Non-pigmented ciliary epithelial cell (primary cell): Measurements from ENCODE around the gene TRIOBP.

ENCODE experiments used
- DNase-seq: peaks from one replicate; pipeline ENCODE4 v3.0.0-alpha.2; 2010; ENCODE audit warnings: low read depth

The TRIOBP gene

GRCh38 chr22:37672206-37672919 is 24.5 kb upstream of the TRIOBP start:
- no peak for DNase-seq

GRCh38 chr22:37672920-37673455 is 23.9 kb upstream of the TRIOBP start:
- no peak for DNase-seq

GRCh38 chr22:37674248-37674647 is 22.6 kb upstream of the TRIOBP start:
- DNase-seq: no peak

GRCh38 chr22:37674951-37675929 is 21.6 kb upstream of the TRIOBP start, which contains the start of gene LGALS1:
TSS of gene LGALS1 (plus strand) at chr22:37675636. CDS start at chr22:37675703, 67 bp downstream.
- DNase-seq: peak; percentile 89

DNA sequence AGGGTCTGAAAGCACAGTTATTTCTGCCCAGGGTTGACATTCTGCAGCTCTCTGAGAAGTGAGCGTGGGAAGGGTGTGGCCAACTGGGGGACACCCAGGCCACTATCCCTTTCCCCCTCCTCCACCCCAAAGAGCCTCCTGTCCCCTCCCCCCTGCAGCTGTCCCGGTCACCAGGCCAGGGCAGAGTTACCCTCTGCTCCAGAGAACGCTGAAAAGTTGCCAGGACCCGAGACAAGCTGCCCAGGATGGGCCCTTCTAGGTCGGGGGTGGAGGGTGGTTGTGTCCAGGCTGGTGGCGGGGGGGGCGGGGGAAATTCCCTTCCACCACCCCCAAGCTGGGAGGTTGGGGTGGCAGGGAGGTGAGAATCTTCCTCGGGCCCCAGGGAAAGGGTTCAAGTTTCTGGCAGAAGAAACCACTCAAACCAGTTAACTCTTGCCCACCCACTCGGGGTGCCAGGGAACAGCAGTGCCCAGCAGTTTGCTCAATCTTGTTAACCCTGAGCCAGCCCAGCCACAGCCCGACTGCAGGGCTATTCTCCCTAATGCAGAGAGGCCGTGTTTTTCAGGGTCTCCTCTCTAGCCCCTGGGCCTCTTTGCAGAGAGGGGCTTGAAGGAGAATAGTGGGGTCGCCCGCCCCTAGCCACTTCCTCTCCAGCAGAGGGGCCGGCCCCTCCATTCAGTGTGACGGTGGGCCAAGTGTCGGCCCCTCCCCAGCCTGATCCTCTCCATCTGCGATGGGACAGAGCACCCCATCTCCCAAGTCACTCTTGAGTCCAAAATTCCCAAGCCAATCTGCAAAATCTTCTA is 20.7 kb upstream of the TRIOBP start:
- DNase-seq: no peak

- DNase-seq: peak; percentile 91
Observed at GRCh38 chr22:37676736-37677492, 19.9 kb upstream of the TRIOBP start.

- DNase-seq: no peak
Observed at GRCh38 chr22:37677493-37677974, 19.3 kb upstream of the TRIOBP start.

DNA sequence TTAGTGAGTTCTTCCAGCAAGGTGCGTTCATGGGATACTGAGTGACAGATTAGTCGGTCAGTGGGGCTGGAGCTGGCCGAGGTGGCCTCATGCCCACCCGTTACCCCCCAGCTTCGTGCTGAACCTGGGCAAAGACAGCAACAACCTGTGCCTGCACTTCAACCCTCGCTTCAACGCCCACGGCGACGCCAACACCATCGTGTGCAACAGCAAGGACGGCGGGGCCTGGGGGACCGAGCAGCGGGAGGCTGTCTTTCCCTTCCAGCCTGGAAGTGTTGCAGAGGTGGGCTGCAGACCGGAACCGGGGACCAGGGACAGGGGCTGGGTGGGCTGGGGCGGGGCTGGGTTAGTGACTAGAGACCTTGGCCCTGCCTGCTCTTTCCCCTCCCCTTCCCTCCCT is 18.5 kb upstream of the TRIOBP start:
- DNase-seq: no peak

GRCh38 chr22:37679670-37680069 is 17.2 kb upstream of the TRIOBP start:
- no peak for DNase-seq

- no peak for DNase-seq
Observed at GRCh38 chr22:37680191-37680851, 16.5 kb upstream of the TRIOBP start.

DNA sequence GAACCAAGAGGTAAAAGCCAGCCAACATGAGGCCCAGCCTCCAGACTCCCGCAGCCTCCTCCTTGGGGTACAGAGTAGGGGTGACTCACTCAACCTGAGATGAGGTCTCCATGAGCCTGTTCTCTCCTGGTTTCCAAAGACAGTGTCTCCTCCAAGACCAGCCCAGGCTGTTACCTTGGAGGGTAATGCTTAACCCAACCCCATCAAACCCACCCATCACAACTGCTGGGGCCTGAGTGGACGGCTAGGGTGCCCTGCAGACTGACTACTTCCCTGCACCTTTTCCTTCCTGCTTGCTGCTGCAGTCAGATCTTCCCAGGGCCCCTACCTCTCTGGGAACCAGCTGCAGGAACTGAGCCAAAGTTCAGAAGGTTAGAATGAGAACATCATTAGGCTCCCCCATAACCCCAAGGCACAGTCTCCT is 15.8 kb upstream of the TRIOBP start:
- DNase-seq: no peak

- DNase-seq: no peak
Observed at GRCh38 chr22:37681556-37682049, 15.2 kb upstream of the TRIOBP start.

DNA sequence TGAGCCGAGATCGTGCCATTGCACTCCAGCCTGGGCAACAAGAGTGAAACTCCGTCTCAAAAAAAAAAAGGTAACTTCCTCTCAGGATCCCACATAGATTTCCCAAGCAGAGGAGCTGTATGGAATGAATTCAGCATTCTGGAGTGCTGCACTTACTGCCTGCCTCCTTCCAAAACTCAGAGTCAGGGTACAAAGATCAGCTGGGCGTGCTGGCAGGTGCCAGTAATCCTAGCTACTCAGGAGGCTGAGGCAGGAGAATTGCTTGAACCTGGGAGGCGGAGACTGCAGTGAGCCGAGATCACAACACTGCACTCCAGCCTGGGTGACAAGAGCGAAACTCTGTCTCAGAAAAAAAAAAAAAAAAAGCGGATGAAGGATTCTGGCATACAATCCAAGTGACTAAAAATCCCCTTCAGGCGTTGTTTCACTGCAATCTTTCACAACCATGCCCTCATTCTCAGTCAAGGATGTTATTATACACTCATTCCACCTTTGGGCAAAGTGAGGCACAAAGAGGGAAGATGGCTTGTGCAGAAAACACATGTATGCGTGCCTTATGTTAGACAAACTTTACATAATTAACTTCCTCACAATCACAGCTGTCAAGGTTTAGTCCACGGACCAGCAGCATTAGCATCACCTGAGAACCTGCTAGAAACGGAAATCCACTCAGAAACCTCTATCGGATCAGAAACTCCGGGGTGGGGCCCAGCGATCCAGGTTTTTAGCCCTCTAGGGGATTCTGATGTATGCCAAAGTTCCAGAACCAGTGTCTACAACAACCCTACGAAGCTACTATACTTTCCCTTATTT is 11.8 kb upstream of the TRIOBP start:
- DNase-seq: no peak

GRCh38 chr22:37686002-37686982 is 10.6 kb upstream of the TRIOBP start, which contains the start of gene NOL12:
TSS of gene NOL12 (plus strand) at chr22:37686343. CDS start at chr22:37686393, 50 bp downstream.
- no peak for DNase-seq

DNA sequence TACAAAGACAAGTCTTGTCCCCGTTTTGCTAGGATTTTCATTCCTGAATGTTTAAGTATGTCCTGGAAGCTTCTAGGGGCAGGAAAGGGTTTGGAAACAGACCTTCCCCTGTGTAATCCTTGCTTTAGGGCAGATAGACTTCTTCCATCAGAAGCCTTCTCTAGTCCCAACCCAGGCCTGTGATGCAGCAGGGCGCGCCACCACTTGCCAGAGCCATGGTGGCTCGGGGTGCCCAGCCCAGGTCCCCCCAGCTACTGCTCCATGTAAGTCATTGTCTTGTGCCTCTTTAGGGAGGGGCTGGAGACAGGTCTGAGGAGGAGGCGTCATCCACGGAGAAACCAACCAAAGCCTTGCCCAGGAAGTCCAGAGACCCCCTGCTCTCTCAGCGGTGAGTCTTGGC is 6.4 kb upstream of the TRIOBP start:
- no peak for DNase-seq

DNA sequence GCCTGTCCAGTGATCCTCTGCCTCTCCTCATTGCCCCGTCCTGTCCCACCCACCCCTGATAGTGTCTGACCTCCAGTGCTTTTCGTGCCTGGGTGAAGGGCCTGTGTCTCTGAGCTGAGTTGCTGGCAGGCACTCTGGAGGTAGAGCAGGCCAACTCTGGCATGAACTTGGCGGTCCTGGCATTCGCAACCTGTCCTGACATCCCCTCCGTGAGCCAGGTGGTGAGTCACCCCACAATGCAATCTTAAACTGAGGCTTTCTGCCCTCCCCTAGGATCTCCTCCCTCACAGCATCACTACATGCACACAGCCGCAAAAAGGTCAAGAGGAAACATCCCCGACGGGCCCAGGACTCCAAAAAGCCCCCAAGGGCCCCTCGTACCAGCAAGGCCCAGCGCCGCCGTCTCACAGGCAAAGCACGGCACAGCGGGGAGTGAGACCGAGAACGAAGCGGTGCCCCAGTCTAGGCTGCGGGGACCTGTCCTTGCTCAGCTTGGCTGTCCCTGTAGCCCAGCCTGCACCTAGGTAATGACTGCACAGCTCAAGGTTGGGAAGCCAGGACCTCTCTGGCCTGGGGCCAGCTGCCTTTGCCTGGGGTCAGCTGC is 5.8 kb upstream of the TRIOBP start:
- no peak for DNase-seq

DNA sequence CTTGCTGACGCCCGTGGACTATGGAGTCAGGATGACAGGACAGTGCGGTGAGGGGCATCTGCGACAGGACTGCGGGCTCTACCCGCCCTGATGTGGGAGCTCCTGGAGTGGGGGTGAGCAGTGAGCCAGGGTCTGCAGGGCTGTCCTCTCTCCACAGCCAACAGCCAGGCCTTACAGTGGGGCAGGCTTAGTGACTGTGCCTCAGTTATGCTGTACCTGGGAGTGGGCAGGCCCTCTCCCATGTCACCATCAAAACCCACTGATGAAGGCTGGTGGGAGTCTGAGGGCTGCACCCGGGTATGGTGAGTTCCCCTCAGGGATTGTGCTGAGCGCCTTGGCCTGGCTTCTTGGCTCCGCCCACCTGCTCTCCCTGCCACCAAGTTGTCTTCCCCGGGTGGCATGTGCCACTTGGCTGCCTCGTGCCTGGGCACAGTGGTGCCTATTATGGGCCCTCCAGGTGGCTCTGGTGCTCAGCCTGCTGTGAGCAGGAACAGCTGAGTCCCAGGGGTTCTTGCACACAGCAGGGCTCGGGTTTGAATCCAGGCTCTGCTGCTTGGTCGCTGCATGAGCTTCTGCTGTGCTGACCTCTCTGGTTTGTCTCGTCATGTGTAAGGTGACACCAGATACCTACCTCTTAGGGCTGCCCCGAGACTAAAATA is 4.1 kb upstream of the TRIOBP start:
- DNase-seq: no peak
